ENCODE results near the gene LYPD5. TPM values are rescaled to one million over a fixed set of nuclear protein-coding genes. Genes with fewer than 3 reads are reported as not detected.

The LYPD5 gene
- total and polyA plus RNA-seq, 2 of the 13 experiments (the other 11 are each of a cell fraction or from before 2014, with no cell fraction given) = not detected

- Histone ChIP-seq H2AFZ (ENCODE audit: low read length) (peak within 1 kb of the TSS; percentile 48), H3K27me3 (ENCODE audit: control insufficient read depth in 1 of 2, insufficient read depth in 2 of 2, low read length in 2 of 2) (no peaks in the 10 kb centered on the region; a peak in 2 of 5 replicates), H3K9me3 (ENCODE audit: low read length) (no peaks in the 10 kb centered on the region), H3K9ac (ENCODE audit: insufficient read depth, low read depth, low read length) (peak within 1 kb of the TSS; percentile 73), H4K20me1 (ENCODE audit: insufficient read depth, low read length) (no peaks in the 10 kb centered on the region), H3K4me1 (ENCODE audit: insufficient read depth, low read length) (peaks cover 5% of the 10 kb centered on the region; the same call in 1 of the 2 replicates), H3K4me3 (replicated peaks in 1 of 3; ENCODE audit: insufficient read depth in 1 of 3, low read depth in 2 of 3, low read length in 3 of 3) (peak within 1 kb of the TSS; percentile 71 to 91 (median 81)), H3K27ac (ENCODE audit: extremely low read length, insufficient read depth, low read length) (peak within 1 kb of the TSS; percentile 51), H3K36me3 (replicated peaks in 1 of 2; ENCODE audit: control insufficient read depth in 1 of 2, insufficient read depth in 2 of 2, low read length in 2 of 2) (peaks cover 2 to 10% of the 10 kb centered on the region in 2 experiments; a peak in 3 of 5 replicates), H3K4me2 (ENCODE audit: low read depth, low read length) (peak within 1 kb of the TSS; percentile 72), H3K79me2 (ENCODE audit: insufficient read depth, low read length) (no peaks in the 10 kb centered on the region)
- DNase-seq (ENCODE audit: low spot score) = peak; percentile 87
- POLR2A ChIA-PET = interaction anchor here (0.6 to 1.6 kb wide), 8 partner anchors 16 to 776 kb away, joined by 3 to 12 read pairs (median 3); partner anchors contain the start of genes SMG9, ZNF180, ZNF230 and ZNF45
- intact Hi-C loops (cut with micrococcal nuclease; ENCODE audit: unreplicated experiment) = loop anchor here (10.0 kb wide), 1 partner anchor 108 kb away; the partner anchor contains the start of gene ZNF45
- peak; percentile 58 for FAIRE-seq
- 30% methylated on average over 42 of the region's 46 CpGs for WGBS (ENCODE audit: low lambda C conversion rate)
- no TSS peak for BruUV-seq (replicated peaks)
- CTCF ChIA-PET (ENCODE audit: low intra/inter-chr PET ratio, low total read pairs) = no interaction called here
- ATAC-seq = peak; percentile 99
- in situ Hi-C loops (cut with HindIII; ENCODE audit: extremely low pct_ligation_motif_present, low pct_unique_long_range_greater_than_20kb) = no loop called here
- TF ChIP-seq ERF (CRISPR knock-in tag; IDR thresholded peaks at IDR 0.05) (no peak), GATAD1 (CRISPR knock-in tag; IDR thresholded peaks at IDR 0.05) (peak; percentile 79), SRF (IDR thresholded peaks at IDR 0.05; ENCODE audit: low read depth, low read length) (peak; percentile 77), ZFP91 (CRISPR knock-in tag; IDR thresholded peaks at IDR 0.05; ENCODE audit: borderline replicate concordance) (no peak), ARID5B (CRISPR knock-in tag; IDR thresholded peaks at IDR 0.05) (peak; percentile 15; the same call in 1 of the 2 replicates), MAZ (IDR thresholded peaks at IDR 0.05; ENCODE audit: borderline replicate concordance, low read depth, low read length) (0 out of 2 replicates have a peak, but pooled peaks have one; percentile 22), MAZ (CRISPR knock-in tag; IDR thresholded peaks at IDR 0.05; ENCODE audit: low read depth) (no peak), ZNF501 (CRISPR knock-in tag; IDR thresholded peaks at IDR 0.05) (peak; percentile 57; the same call in 1 of the 2 replicates), CREB1 (IDR thresholded peaks at IDR 0.05) (no peak), CREB1 (CRISPR knock-in tag; IDR thresholded peaks at IDR 0.05) (peak; percentile 70), ZNF572 (CRISPR knock-in tag; IDR thresholded peaks at IDR 0.05) (0 out of 2 replicates have a peak, but pooled peaks have one; percentile 11), YEATS2 (CRISPR knock-in tag; IDR thresholded peaks at IDR 0.05; ENCODE audit: borderline replicate concordance) (peak; percentile 66; the same call in 1 of the 2 replicates), ZNF101 (CRISPR knock-in tag; IDR thresholded peaks at IDR 0.05; ENCODE audit: borderline replicate concordance, low read depth) (no peak), KDM2A (CRISPR knock-in tag; IDR thresholded peaks at IDR 0.05; ENCODE audit: borderline replicate concordance, low read depth) (0 out of 2 replicates have a peak, but pooled peaks have one; percentile 24), SETDB1 (CRISPR knock-in tag; IDR thresholded peaks at IDR 0.05; ENCODE audit: borderline replicate concordance) (0 out of 2 replicates have a peak, but pooled peaks have one; percentile 19)
Measured at GRCh38 chr19:43826787-43827754, 24.8 kb upstream of the LYPD5 start, which contains the start of gene ZNF283. ZNF283 (plus strand) TSS chr19:43827321; CDS start chr19:43833505, 6,184 bp downstream.

Measured in HepG2 (cell line).